Common myeloid progenitor, CD34-positive (primary cell): ENCODE measurements around the gene MRPL55.

Experiments used
- CTCF ChIA-PET: fragments of 350-600 bp; sonication (Branson Sonifier 250); formaldehyde crosslinking; loops from one replicate; lab custom pipeline; 2021; ENCODE audit warnings: antibody characterized with exemption; lab: Charles Lee
- POLR2A ChIA-PET: fragments of 350-600 bp; sonication (Branson Sonifier 250); formaldehyde crosslinking; loops from one replicate; lab custom pipeline; 2021; ENCODE audit warnings: antibody characterized with exemption; lab: Charles Lee
- DNase-seq, 3 donors: peaks; one replicate each; pipeline versions ENCODE4 v3.0.0 to v3.0.0-alpha.2; 2013
- H3K27ac ChIP-seq, 2 experiments: 1 replicate in 1 of 2; 2 replicates in 1 of 2; pipeline ENCODE4 v1.7.0; 2013; ENCODE audit warnings: inconsistent platforms in 2 of 2, low read length in 2 of 2, mild to moderate bottlenecking in 2 of 2, low read depth in 1 of 2, moderate library complexity in 1 of 2; ENCODE audit not compliant: severe bottlenecking in 2 of 2, insufficient read depth in 1 of 2, poor library complexity in 1 of 2
- H3K27me3 ChIP-seq, 5 experiments: replicated peaks in 2 of 5; 1 replicate in 3 of 5; 2 replicates in 2 of 5; pipeline versions ENCODE4 v1.6.1 to v1.7.0; 2013; ENCODE audit warnings: low read length in 4 of 5, mild to moderate bottlenecking in 2 of 5, moderate library complexity in 2 of 5, inconsistent platforms in 1 of 5; ENCODE audit not compliant: insufficient read depth in 5 of 5, control insufficient read depth in 4 of 5
- H3K36me3 ChIP-seq, 4 experiments: 1 replicate in 2 of 4; 2 replicates in 2 of 4; pipeline versions ENCODE4 v1.6.1 to v1.7.0; 2013; ENCODE audit warnings: low read length in 3 of 4, control low read depth in 1 of 4, mild to moderate bottlenecking in 1 of 4; ENCODE audit not compliant: control insufficient read depth in 4 of 4, insufficient read depth in 4 of 4
- H3K4me1 ChIP-seq, 4 experiments: 1 replicate in 3 of 4; 2 replicates in 1 of 4; pipeline versions ENCODE4 v1.6.1 to v1.7.1; 2013; ENCODE audit warnings: low read length in 3 of 4, mild to moderate bottlenecking in 3 of 4, control low read depth in 1 of 4, inconsistent platforms in 1 of 4, moderate library complexity in 1 of 4; ENCODE audit not compliant: control insufficient read depth in 4 of 4, insufficient read depth in 4 of 4; ENCODE audit errors: control extremely low read depth in 1 of 4
- H3K4me3 ChIP-seq, 7 experiments: 1 replicate in 4 of 7; 2 replicates in 3 of 7; pipeline versions ENCODE4 v1.5.1 to v1.7.0; 2013; ENCODE audit warnings: mild to moderate bottlenecking in 7 of 7, low read length in 6 of 7, moderate library complexity in 6 of 7, inconsistent platforms in 2 of 7, low read depth in 2 of 7, control low read depth in 1 of 7; ENCODE audit not compliant: insufficient read depth in 4 of 7, control insufficient read depth in 1 of 7; ENCODE audit errors: extremely low read depth in 1 of 7
- H3K9me3 ChIP-seq, 5 experiments: 1 replicate in 4 of 5; 2 replicates in 1 of 5; pipeline versions ENCODE4 v1.6.1 to v1.7.1; 2013; ENCODE audit warnings: low read length in 4 of 5, mild to moderate bottlenecking in 2 of 5, inconsistent platforms in 1 of 5, low read depth in 1 of 5, moderate library complexity in 1 of 5; ENCODE audit not compliant: control insufficient read depth in 4 of 5, insufficient read depth in 2 of 5; ENCODE audit errors: control extremely low read depth in 1 of 5
- WGBS: methylation state at CpG from one replicate; pipeline ENCODE4 v1.1.5; 2013; ENCODE audit not compliant: insufficient coverage; 5-methylcytosine and 5-hydroxymethylcytosine counted together

Gene MRPL55

GRCh38 chr1:228155596-228156514, 46.8 kb upstream of the MRPL55 start:
- CTCF ChIA-PET = interaction anchor here (0.8 to 1.7 kb wide), 3 partner anchors 10 to 18 kb away, joined by 3 to 9 read pairs (median 4); partner anchors contain the start of gene IBA57

DNA sequence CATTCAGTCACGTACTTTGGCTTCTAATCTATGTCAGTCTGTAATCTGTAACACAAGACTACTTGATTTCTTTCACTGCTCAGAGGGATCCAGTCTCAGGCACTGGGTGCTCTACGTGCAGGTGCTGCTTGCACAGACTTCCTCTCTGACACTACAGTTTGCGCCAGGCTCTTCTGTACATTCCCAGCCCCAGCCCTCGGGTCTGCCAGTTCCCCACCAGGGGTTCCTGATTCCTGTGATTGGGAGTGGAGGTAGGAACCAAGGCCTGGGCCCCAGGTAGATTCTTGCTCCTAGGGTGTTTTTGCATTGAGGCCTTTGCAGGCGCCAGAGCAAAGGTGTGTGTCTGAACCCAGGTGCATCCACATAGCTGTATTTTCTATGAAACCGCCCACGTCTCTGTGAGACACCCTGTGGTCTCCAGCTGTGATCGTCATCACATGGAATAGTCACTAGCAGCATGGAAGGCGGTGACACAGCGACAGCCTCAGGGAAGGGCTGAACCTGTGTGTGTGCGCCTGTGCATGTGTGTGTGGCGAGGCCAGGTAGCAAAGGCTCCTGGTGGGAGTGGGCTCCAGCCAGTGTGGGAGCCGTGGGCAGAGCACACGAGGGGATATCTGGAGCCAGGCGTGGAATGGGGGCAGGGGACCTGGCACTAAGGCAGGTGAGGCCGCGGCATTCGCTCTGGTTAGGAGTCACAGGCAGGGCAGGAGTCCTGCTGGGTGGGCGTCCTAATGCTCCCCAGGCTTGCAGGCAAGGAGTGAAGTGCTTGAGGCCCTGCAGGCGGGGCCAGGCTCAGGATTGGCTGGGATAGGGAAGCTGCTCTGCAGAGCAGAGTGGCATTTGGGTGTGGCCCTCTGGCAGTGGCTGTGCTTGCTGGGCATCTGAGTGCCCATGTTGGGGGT, 45.8 kb upstream of the MRPL55 start:
- WGBS = 92% methylated on average over 17 of the region's 20 CpGs
- Histone ChIP-seq H3K27ac (no peak overlapping the region), H3K9me3 (no peaks in the 10 kb centered on the region), H3K27me3 (no peaks in the 10 kb centered on the region), H3K4me1 (peaks cover 0 to 31% (median 25%) of the 10 kb centered on the region in 4 experiments), H3K36me3 (peaks cover 0 to 5% (median 0%) of the 10 kb centered on the region in 4 experiments), H3K4me3 (no peak overlapping the region)
- DNase-seq = no peak
- ChIA-PET CTCF (interaction anchor here (1.3 to 2.1 kb wide), 2 partner anchors 12 to 44 kb away, joined by 3 to 9 read pairs; no protein-coding TSS in a partner anchor), POLR2A (interaction anchor here (1.4 kb wide), 1 partner anchor 8 kb away, joined by 3 read pairs; no protein-coding TSS in a partner anchor)

More at GRCh38 chr1:228155596-228156514, 46.8 kb upstream of the MRPL55 start:
- no peak for DNase-seq
- no peak overlapping the region for H3K27ac ChIP-seq
- peaks cover 0 to 5% (median 0%) of the 10 kb centered on the region in 4 experiments for H3K36me3 ChIP-seq
- peaks cover 0 to 31% (median 25%) of the 10 kb centered on the region in 4 experiments for H3K4me1 ChIP-seq
- WGBS = 81% methylated on average over 15 of the region's 16 CpGs
- POLR2A ChIA-PET = interaction anchor here (1.1 to 1.3 kb wide), 2 partner anchors 10 to 16 kb away, joined by 4 to 7 read pairs; partner anchors contain the start of genes GUK1 and IBA57
- H3K9me3 ChIP-seq = no peaks in the 10 kb centered on the region
- peak overlapping the region in 5 of 7 experiments; percentile 48 to 71 (median 67) for H3K4me3 ChIP-seq
- no peaks in the 10 kb centered on the region for H3K27me3 ChIP-seq

DNA sequence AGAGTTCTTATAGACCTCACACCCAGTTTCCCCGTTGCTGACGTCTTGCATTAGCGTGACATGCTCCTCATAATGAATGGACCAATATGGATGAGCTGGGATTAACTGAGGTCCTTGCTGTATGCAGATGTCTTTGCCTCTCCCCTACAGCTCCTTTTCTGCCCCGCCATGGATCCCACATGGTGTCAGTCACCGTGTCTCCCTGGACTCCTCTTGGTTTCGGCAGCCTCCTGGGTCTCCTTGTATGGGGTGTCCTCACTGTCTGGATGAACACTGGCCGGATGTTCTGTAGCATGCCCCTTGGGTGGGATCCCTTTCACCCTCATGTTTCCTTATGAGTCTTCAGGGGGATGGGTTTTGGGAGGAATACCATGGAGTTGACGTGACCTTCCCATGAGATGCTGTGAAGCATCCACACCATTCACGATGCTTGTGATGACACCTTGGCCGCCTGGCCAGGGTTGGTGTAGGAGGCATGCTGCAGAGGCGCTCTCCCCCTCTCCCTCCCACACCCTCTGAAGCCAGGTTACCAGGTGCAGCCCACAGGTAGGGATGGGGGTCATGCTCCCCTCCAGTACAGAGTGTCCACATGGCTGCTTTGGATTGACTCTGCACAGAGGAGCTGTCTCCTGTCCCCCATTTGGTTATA, 45.0 kb upstream of the MRPL55 start:
- peaks cover 0 to 5% (median under 1%) of the 10 kb centered on the region in 4 experiments for H3K36me3 ChIP-seq
- POLR2A ChIA-PET = interaction anchor here (1.4 kb wide), 1 partner anchor 9 kb away, joined by 3 read pairs; no protein-coding TSS in a partner anchor
- H3K27me3 ChIP-seq = no peaks in the 10 kb centered on the region
- H3K9me3 ChIP-seq = no peaks in the 10 kb centered on the region
- no peak overlapping the region for H3K4me3 ChIP-seq
- no peak for DNase-seq
- peaks cover 0 to 31% (median 25%) of the 10 kb centered on the region in 4 experiments for H3K4me1 ChIP-seq
- no peak overlapping the region for H3K27ac ChIP-seq
- CTCF ChIA-PET = interaction anchor here (1.1 to 2.1 kb wide), 3 partner anchors 11 to 155 kb away, joined by 3 to 9 read pairs (median 4); no protein-coding TSS in a partner anchor
- WGBS = 93% methylated on average over 7 of the region's 11 CpGs

DNA sequence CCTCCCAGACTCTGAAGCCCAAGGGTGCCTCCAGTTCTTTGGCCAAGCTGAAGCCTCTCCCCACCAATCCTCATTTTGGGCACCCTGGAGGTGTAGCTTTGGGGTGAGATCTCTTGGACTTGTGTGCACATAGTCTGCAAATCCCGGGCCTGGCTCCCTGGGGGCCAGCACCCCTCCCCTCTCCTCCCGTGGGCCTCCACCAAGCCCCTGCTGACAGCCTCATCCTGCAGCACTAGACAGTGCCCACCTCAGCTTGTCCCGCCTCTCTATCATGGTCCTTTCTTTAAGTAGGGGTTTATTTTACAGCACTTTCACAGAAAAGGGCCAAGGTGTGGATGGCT, 43.8 kb upstream of the MRPL55 start:
- CTCF ChIA-PET = interaction anchor here (0.6 to 2.7 kb wide), 6 partner anchors 8 to 154 kb away, joined by 3 to 18 read pairs (median 3); partner anchors contain the start of gene IBA57
- no peaks in the 10 kb centered on the region for H3K27me3 ChIP-seq
- POLR2A ChIA-PET = interaction anchor here (0.6 kb wide), 1 partner anchor 653 kb away, joined by 3 read pairs; no protein-coding TSS in a partner anchor
- H3K9me3 ChIP-seq = no peaks in the 10 kb centered on the region
- peaks cover 0 to 13% (median 11%) of the 10 kb centered on the region in 4 experiments for H3K36me3 ChIP-seq
- H3K27ac ChIP-seq = no peak overlapping the region
- H3K4me3 ChIP-seq = no peak overlapping the region
- no peak for DNase-seq
- H3K4me1 ChIP-seq = peaks cover 0 to 31% (median 25%) of the 10 kb centered on the region in 4 experiments
- 74% methylated on average over 2 of the region's 3 CpGs for WGBS

DNA sequence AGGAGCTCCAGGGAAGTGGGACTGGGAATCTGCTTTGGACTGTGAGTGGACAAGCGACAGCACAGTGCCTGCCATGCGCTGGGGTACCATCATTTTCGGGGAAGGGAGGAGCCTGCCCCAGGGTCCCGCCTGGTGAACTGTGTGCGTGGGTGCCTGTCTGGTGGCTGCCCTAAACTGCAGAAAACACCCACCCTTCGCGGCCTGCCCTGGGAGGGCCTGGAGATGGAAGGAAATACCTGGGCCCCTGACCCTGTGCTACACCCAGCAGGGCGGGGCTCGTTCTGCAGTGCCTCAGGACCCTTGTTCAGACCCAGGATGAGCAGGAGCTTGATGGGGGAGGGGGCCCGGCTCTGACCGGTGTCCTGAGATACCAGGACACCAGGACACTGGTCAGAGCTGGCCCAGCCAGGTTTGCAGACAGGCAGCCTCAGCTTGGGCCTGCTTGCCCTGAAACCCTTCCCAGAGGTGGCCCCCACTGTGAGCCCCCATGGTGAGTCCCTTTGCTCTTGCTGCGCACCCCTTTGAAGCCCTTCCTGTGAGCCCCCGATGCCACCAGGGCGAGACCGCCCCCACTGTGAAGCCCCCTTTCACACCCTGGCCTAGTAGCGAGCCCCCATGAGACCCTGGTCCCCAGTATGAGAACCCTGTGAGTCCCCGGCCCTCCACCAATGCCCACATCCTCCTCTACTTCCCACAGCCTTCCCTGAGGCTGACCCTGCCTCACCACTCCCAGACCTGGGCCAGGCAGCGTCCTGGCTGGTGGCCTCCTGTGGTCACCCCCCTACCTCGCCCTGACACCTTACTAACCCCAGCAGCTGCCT, 43.2 kb upstream of the MRPL55 start:
- peaks cover 0 to 27% (median 21%) of the 10 kb centered on the region in 4 experiments for H3K4me1 ChIP-seq
- ChIA-PET CTCF (interaction anchor here (0.6 to 2.7 kb wide), 7 partner anchors 9 to 124 kb away, joined by 3 to 18 read pairs (median 3); partner anchors contain the start of gene IBA57), POLR2A (no interaction called here)
- H3K27ac ChIP-seq = no peak overlapping the region
- no peak overlapping the region for H3K4me3 ChIP-seq
- H3K27me3 ChIP-seq = no peaks in the 10 kb centered on the region
- DNase-seq = no peak
- no peaks in the 10 kb centered on the region for H3K9me3 ChIP-seq
- WGBS = 97% methylated on average over 14 of the region's 19 CpGs
- peaks cover 2 to 19% (median 14%) of the 10 kb centered on the region in 4 experiments for H3K36me3 ChIP-seq
